Suprapubic skin (tissue), 4 donors: ENCODE measurements around the gene PTPRN2.

Experiments used
- POLR2A ChIP-seq, 2 donors: fragments of 450-650 bp; IDR thresholded peaks; one replicate each; pipeline ENCODE4 v1.6.1; 2017; ENCODE audit warnings: antibody characterized with exemption in 2 of 2, mild to moderate bottlenecking in 2 of 2, moderate library complexity in 2 of 2
- POLR2AphosphoS5 ChIP-seq, 3 donors: sonication (generic); formaldehyde crosslinking; IDR thresholded peaks; one replicate each; pipeline ENCODE4 v1.6.1; 2017; ENCODE audit warnings: antibody characterized with exemption in 3 of 3
- TF ChIP-seq, protein P1 (sequence below), 2 donors: fragments of 200-600 bp in 1 of 2; fragments of 450-650 bp in 1 of 2; sonication (generic) in 1 of 2; IDR thresholded peaks; one replicate each; pipeline ENCODE4 v1.5.1; 2016 to 2019; ENCODE audit warnings: antibody characterized with exemption in 2 of 2, mild to moderate bottlenecking in 1 of 2, moderate library complexity in 1 of 2

DNA sequence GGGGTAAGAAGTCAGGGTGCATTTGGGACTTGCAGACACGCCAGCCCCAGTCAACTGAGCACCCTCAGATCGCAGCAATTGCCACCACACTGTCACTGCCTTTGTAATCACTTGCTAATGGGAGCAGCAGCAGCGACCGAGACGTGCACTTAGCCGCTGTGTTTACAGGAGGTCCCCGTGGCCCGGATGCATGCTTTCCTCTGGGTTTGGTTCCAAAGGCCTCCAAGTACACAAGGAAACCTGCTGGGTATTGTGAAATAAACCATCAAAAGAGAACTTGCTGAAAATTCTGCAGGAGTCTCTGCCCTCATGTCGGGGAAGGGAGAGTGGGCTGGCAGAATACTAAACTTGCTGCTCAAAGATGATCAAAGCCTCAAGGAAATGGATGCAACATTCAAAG, 909.1 kb downstream of the PTPRN2 start:
- TF ChIP-seq, protein P1, sequence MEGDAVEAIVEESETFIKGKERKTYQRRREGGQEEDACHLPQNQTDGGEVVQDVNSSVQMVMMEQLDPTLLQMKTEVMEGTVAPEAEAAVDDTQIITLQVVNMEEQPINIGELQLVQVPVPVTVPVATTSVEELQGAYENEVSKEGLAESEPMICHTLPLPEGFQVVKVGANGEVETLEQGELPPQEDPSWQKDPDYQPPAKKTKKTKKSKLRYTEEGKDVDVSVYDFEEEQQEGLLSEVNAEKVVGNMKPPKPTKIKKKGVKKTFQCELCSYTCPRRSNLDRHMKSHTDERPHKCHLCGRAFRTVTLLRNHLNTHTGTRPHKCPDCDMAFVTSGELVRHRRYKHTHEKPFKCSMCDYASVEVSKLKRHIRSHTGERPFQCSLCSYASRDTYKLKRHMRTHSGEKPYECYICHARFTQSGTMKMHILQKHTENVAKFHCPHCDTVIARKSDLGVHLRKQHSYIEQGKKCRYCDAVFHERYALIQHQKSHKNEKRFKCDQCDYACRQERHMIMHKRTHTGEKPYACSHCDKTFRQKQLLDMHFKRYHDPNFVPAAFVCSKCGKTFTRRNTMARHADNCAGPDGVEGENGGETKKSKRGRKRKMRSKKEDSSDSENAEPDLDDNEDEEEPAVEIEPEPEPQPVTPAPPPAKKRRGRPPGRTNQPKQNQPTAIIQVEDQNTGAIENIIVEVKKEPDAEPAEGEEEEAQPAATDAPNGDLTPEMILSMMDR (IDR thresholded peaks at IDR 0.05) = no peak
- TF ChIP-seq POLR2AphosphoS5 (IDR thresholded peaks at IDR 0.05) = no peak
- TF ChIP-seq POLR2A (IDR thresholded peaks at IDR 0.05) = no peak
